ENCODE data around the gene KAT2B. TPM values are rescaled to one million over a fixed set of nuclear protein-coding genes. Genes with fewer than 3 reads are reported as not detected.
A peak's percentile ranks its signal among the peaks of the same experiment; 100 is the strongest.

KAT2B gene
- total RNA-seq, 1 donor from 2014 or later = 12.2 TPM

- DNase-seq (ENCODE audit: low read depth, low spot score) = no peak
- Mint-ChIP-seq H3K27ac (ENCODE audit: unreplicated experiment) (peak overlapping the region; percentile 35), H3K36me3 (ENCODE audit: low read depth) (no peaks in the 10 kb centered on the region), H3K4me1 (peaks cover 19% of the 10 kb centered on the region), H3K27me3 (ENCODE audit: low read depth) (no peaks in the 10 kb centered on the region), H3K9me3 (no peaks in the 10 kb centered on the region), H3K4me3 (no peak overlapping the region)
- no peak for TF ChIP-seq CTCF (conservative IDR thresholded peaks at IDR 0.05)
Observed at GRCh38 chr3:20101041-20101440, 60.8 kb downstream of the KAT2B start.

- H3K4me1 Mint-ChIP-seq = peaks cover 19% of the 10 kb centered on the region
- H3K4me3 Mint-ChIP-seq = no peak overlapping the region
- TF ChIP-seq CTCF (conservative IDR thresholded peaks at IDR 0.05) = no peak
- H3K9me3 Mint-ChIP-seq = no peaks in the 10 kb centered on the region
- H3K27ac Mint-ChIP-seq (ENCODE audit: unreplicated experiment) = no peak overlapping the region
- H3K36me3 Mint-ChIP-seq (ENCODE audit: low read depth) = no peaks in the 10 kb centered on the region
- H3K27me3 Mint-ChIP-seq (ENCODE audit: low read depth) = no peaks in the 10 kb centered on the region
- DNase-seq (ENCODE audit: low read depth, low spot score) = no peak
Observed at GRCh38 chr3:20103731-20104130, 63.5 kb downstream of the KAT2B start.

DNA sequence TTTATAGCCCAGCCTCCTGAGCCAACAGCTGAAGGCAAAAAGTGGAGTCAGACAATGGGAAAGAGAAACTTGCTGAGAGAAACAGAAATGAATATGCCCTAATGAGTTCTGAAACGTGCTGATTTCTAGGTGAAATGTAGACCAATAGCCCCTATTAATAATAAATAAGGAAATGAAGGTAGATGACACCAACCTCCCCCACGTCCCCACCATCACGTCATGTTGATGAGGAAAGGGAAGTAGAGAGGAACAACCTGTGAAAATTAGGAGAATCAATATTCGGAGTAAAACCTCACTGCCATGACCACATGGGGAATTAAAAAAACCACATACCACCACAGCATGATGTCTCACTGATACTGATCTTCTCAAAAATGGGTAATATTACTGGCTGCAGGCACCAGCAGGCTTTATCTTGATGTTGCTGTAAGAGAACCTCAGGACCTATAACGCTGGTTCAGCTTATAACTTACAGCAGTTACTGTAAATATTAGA is 64.0 kb downstream of the KAT2B start:
- no peaks in the 10 kb centered on the region for H3K9me3 Mint-ChIP-seq
- no peaks in the 10 kb centered on the region for H3K36me3 Mint-ChIP-seq (ENCODE audit: low read depth)
- no peak overlapping the region for H3K4me3 Mint-ChIP-seq
- H3K27me3 Mint-ChIP-seq (ENCODE audit: low read depth) = no peaks in the 10 kb centered on the region
- TF ChIP-seq CTCF (conservative IDR thresholded peaks at IDR 0.05) = no peak
- H3K4me1 Mint-ChIP-seq = peaks cover 18% of the 10 kb centered on the region
- no peak for DNase-seq (ENCODE audit: low read depth, low spot score)
- H3K27ac Mint-ChIP-seq (ENCODE audit: unreplicated experiment) = no peak overlapping the region

- H3K27me3 Mint-ChIP-seq (ENCODE audit: low read depth) = no peaks in the 10 kb centered on the region
- H3K9me3 Mint-ChIP-seq = no peaks in the 10 kb centered on the region
- no peak overlapping the region for H3K4me3 Mint-ChIP-seq
- no peak overlapping the region for H3K27ac Mint-ChIP-seq (ENCODE audit: unreplicated experiment)
- peaks cover under 1% of the 10 kb centered on the region for H3K36me3 Mint-ChIP-seq (ENCODE audit: low read depth)
- peaks cover 7% of the 10 kb centered on the region for H3K4me1 Mint-ChIP-seq
- no peak for DNase-seq (ENCODE audit: low read depth, low spot score)
- no peak for TF ChIP-seq CTCF (conservative IDR thresholded peaks at IDR 0.05)
Observed at GRCh38 chr3:20105513-20106280, 65.5 kb downstream of the KAT2B start.

DNA sequence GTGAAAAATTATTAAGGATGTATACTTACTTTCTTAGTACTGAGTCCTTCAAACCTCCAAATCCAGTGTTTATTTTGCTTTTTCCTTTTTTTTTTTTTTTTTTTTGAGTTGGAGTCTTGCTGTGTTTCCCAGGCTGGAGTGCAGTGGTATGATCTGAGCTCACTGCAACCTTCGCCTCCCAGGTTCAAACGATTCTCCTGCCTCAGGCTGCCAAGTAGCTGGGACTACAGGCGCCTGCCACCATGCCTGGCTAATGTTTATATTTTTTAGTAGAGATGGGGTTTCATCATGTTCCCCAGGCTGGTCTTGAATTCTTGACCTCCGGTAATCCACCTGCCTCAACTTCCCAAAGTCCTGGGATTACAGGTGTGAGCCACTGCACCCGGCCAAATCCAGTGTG is 67.5 kb downstream of the KAT2B start:
- Mint-ChIP-seq H3K4me1 (no peaks in the 10 kb centered on the region), H3K27ac (ENCODE audit: unreplicated experiment) (no peak overlapping the region), H3K27me3 (ENCODE audit: low read depth) (no peaks in the 10 kb centered on the region), H3K36me3 (ENCODE audit: low read depth) (peaks cover 2% of the 10 kb centered on the region), H3K4me3 (no peak overlapping the region), H3K9me3 (no peaks in the 10 kb centered on the region)
- no peak for TF ChIP-seq CTCF (conservative IDR thresholded peaks at IDR 0.05)
- DNase-seq (ENCODE audit: low read depth, low spot score) = no peak
